Hepatocyte (in vitro differentiated cells): Measurements from ENCODE around the gene ATP6V1F. TPM values are rescaled to one million over a fixed set of nuclear protein-coding genes. Genes with fewer than 3 reads are reported as not detected.

Experiments
- DNase-seq: peaks from one replicate; pipeline ENCODE4 v3.0.0-alpha.2; 2016; ENCODE audit warnings: low spot score
- H2AFZ ChIP-seq: fragments of 200-600 bp; sonication (generic); 2 replicates; pipeline ENCODE4 v1.6.0; 2016; ENCODE audit warnings: antibody characterized with exemption, mild to moderate bottlenecking
- H3K27ac ChIP-seq: fragments of 200-600 bp; sonication (generic); 2 replicates; pipeline ENCODE4 v1.5.1; 2016; ENCODE audit warnings: mild to moderate bottlenecking
- H3K27me3 ChIP-seq: fragments of 200-600 bp; sonication (generic); 2 replicates; pipeline ENCODE4 v1.6.1; 2016
- H3K36me3 ChIP-seq: fragments of 200-600 bp; sonication (generic); replicated peaks from 2 replicates; pipeline ENCODE4 v1.5.1; 2016; ENCODE audit warnings: low read depth; ENCODE audit not compliant: insufficient read depth
- H3K4me1 ChIP-seq: fragments of 200-600 bp; sonication (generic); 2 replicates; pipeline ENCODE4 v1.5.1; 2016; ENCODE audit warnings: mild to moderate bottlenecking, moderate library complexity; ENCODE audit not compliant: insufficient read depth
- H3K4me2 ChIP-seq: fragments of 200-600 bp; sonication (generic); 2 replicates; pipeline ENCODE4 v1.6.0; 2016
- H3K4me3 ChIP-seq: fragments of 200-600 bp; sonication (generic); 2 replicates; pipeline ENCODE4 v1.5.1; 2016; ENCODE audit warnings: mild to moderate bottlenecking
- H3K79me2 ChIP-seq: fragments of 200-600 bp; sonication (generic); 2 replicates; pipeline ENCODE4 v1.6.0; 2017; ENCODE audit warnings: mild to moderate bottlenecking
- H3K9me2 ChIP-seq: fragments of 200-600 bp; sonication (generic); replicated peaks from 2 replicates; pipeline ENCODE4 v1.6.0; 2017; ENCODE audit warnings: mild to moderate bottlenecking; ENCODE audit not compliant: insufficient read depth
- H3K9me3 ChIP-seq: fragments of 200-600 bp; sonication (generic); 2 replicates; pipeline ENCODE4 v1.5.1; 2016; ENCODE audit warnings: low read depth, mild to moderate bottlenecking
- H4K20me1 ChIP-seq: fragments of 200-600 bp; sonication (generic); 2 replicates; pipeline ENCODE4 v1.6.0; 2016; ENCODE audit warnings: mild to moderate bottlenecking; ENCODE audit not compliant: insufficient read depth, poor library complexity, severe bottlenecking
- EZH2 ChIP-seq: fragments of 200-600 bp; sonication (generic); IDR thresholded peaks from 2 replicates; pipeline ENCODE4 v1.6.1; 2016; ENCODE audit warnings: antibody characterized with exemption, mild to moderate bottlenecking, borderline replicate concordance
- EZH2phosphoT487 ChIP-seq: fragments of 200-600 bp; sonication (generic); IDR thresholded peaks from one replicate; pipeline ENCODE4 v1.6.1; 2018; ENCODE audit warnings: antibody characterized with exemption, mild to moderate bottlenecking, low read depth, moderate library complexity; ENCODE audit not compliant: unreplicated experiment, severe bottlenecking
- WGBS: methylation state at CpG from one replicate; pipeline ENCODE4 v1.1.6; 2016; ENCODE audit warnings: low lambda C conversion rate; ENCODE audit errors: missing lambda C conversion rate; 5-methylcytosine and 5-hydroxymethylcytosine counted together
- polyA plus RNA-seq: library from polyadenylated mRNA; unstranded; fragments of >200 nt; fragmentation: Nextera tagmentation; extraction: Ambion mirVana; gene quantifications from 2 replicates; pipeline ENCODE4 v1.2.1, GENCODE V29; 2016
- total RNA-seq: library from RNA; depleted of rRNA; stranded (reverse); fragments of >200 nt; gene quantifications from 2 replicates; pipeline ENCODE4 v1.2.3, GENCODE V29; 2014
- TF ChIP-seq, protein P1 (sequence below): fragments of 200-600 bp; sonication (generic); IDR thresholded peaks from 2 replicates; pipeline ENCODE4 v1.5.1; 2016; ENCODE audit warnings: antibody characterized with exemption, mild to moderate bottlenecking; ENCODE audit not compliant: poor library complexity

Gene ATP6V1F
- total and polyA plus RNA-seq, 2 experiments from 2014 or later = 184 to 422 TPM

- H4K20me1 ChIP-seq = no peaks in the 10 kb centered on the region
These were observed 14.1 kb upstream of the ATP6V1F start for GRCh38 chr7:128848289-128849155.

DNA sequence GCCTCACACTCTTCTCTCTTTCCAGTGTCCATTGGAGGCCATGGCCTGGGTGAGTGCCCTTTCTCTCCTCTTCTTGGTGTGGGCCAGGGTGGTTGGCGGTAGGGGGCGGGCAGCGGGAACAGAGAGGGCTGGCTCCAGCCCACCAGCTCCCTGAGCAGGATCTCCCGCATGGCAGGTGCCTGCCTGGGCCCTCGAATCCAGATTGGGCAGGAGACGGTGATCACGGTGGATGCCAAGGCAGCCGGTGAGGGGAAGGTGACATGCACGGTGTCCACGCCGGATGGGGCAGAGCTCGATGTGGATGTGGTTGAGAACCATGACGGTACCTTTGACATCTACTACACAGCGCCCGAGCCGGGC is 13.5 kb upstream of the ATP6V1F start:
- 97% methylated on average over 11 of the region's 16 CpGs for WGBS
- H3K9me2 ChIP-seq = no peaks in the 10 kb centered on the region
- no peak overlapping the region for H3K27ac ChIP-seq
- no peak overlapping the region for H3K4me3 ChIP-seq
- H3K4me2 ChIP-seq = no peak overlapping the region
- no peaks in the 10 kb centered on the region for H4K20me1 ChIP-seq
- H3K36me3 ChIP-seq = no peaks in the 10 kb centered on the region
- no peak overlapping the region for H2AFZ ChIP-seq
- no peaks in the 10 kb centered on the region for H3K4me1 ChIP-seq
- no peak for DNase-seq
- H3K9me3 ChIP-seq = no peaks in the 10 kb centered on the region
- no peak for TF ChIP-seq EZH2phosphoT487
- no peak for TF ChIP-seq EZH2
- TF ChIP-seq, protein P1, sequence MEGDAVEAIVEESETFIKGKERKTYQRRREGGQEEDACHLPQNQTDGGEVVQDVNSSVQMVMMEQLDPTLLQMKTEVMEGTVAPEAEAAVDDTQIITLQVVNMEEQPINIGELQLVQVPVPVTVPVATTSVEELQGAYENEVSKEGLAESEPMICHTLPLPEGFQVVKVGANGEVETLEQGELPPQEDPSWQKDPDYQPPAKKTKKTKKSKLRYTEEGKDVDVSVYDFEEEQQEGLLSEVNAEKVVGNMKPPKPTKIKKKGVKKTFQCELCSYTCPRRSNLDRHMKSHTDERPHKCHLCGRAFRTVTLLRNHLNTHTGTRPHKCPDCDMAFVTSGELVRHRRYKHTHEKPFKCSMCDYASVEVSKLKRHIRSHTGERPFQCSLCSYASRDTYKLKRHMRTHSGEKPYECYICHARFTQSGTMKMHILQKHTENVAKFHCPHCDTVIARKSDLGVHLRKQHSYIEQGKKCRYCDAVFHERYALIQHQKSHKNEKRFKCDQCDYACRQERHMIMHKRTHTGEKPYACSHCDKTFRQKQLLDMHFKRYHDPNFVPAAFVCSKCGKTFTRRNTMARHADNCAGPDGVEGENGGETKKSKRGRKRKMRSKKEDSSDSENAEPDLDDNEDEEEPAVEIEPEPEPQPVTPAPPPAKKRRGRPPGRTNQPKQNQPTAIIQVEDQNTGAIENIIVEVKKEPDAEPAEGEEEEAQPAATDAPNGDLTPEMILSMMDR = no peak
- no peaks in the 10 kb centered on the region for H3K27me3 ChIP-seq
- H3K79me2 ChIP-seq = no peaks in the 10 kb centered on the region

More at GRCh38 chr7:128848289-128849155, 14.1 kb upstream of the ATP6V1F start:
- no peak for DNase-seq
- Histone ChIP-seq H3K9me3 (no peaks in the 10 kb centered on the region), H3K79me2 (no peaks in the 10 kb centered on the region), H3K27ac (no peak overlapping the region), H3K4me3 (no peak overlapping the region), H3K36me3 (no peaks in the 10 kb centered on the region), H3K4me1 (no peaks in the 10 kb centered on the region), H3K27me3 (no peaks in the 10 kb centered on the region), H2AFZ (no peak overlapping the region), H3K9me2 (no peaks in the 10 kb centered on the region), H3K4me2 (no peak overlapping the region)
- WGBS = 91% methylated on average over 21 of the region's 31 CpGs
- TF ChIP-seq, protein P1 = no peak
- TF ChIP-seq EZH2 (no peak), EZH2phosphoT487 (no peak)

DNA sequence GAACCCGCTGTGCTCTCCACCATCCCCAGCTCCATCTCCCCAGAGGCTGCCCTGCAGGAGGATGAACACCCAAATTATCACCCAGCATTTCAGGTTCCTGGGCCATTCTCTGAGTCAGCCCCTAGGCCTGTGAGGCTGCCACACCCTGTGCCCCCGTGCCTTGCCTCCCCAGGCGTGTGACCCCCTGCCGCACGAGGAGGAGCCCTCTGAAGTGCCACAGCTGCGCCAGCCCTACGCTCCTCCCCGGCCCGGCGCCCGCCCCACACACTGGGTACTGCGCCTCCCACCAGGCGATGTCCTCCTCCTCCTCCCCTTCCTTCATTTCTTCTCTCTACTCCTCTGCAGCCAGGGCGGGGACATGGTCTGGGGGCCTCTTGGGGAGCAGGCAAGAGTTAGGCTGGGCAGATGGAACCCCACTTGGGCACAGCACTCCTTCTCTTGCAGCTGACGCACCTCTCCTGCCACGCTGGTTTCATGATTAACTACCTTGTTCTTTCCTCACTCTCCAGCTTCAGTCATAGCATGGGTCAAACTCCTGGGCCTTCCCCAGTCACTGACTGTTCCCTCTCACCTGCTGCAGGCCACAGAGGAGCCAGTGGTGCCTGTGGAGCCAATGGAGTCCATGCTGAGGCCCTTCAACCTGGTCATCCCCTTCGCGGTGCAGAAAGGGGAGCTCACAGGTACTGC is 12.7 kb upstream of the ATP6V1F start:
- no peaks in the 10 kb centered on the region for H3K4me1 ChIP-seq
- no peaks in the 10 kb centered on the region for H3K79me2 ChIP-seq
- no peak overlapping the region for H3K27ac ChIP-seq
- no peaks in the 10 kb centered on the region for H3K36me3 ChIP-seq
- H3K27me3 ChIP-seq = no peaks in the 10 kb centered on the region
- TF ChIP-seq EZH2 (no peak), EZH2phosphoT487 (no peak)
- TF ChIP-seq, protein P1 = no peak
- H4K20me1 ChIP-seq = no peaks in the 10 kb centered on the region
- H3K9me2 ChIP-seq = no peaks in the 10 kb centered on the region
- no peak overlapping the region for H3K4me3 ChIP-seq
- no peaks in the 10 kb centered on the region for H3K9me3 ChIP-seq
- DNase-seq = no peak
- H2AFZ ChIP-seq = no peak overlapping the region
- whole genome bisulfite sequencing = 89% methylated on average over 6 of the region's 18 CpGs
- no peak overlapping the region for H3K4me2 ChIP-seq
